NT2/D1 (cell line): ENCODE results near the gene ECHDC3.
"Not testable (repeated sequence)": the region's sequence is repeated elsewhere in the genome, so short reads cannot be mapped to it uniquely, and the experiment has no call there.

Experiments
- DNase-seq: peaks from one replicate; pipeline ENCODE4 v3.0.0-alpha.2; 2011; ENCODE audit warnings: low read depth, low spot score
- H3K27me3 ChIP-seq: 2 replicates; pipeline ENCODE4 v1.6.0; 2011; ENCODE audit warnings: mild to moderate bottlenecking; ENCODE audit not compliant: insufficient read length, insufficient read depth
- H3K36me3 ChIP-seq: 2 replicates; pipeline ENCODE4 v1.6.1; 2011; ENCODE audit warnings: mild to moderate bottlenecking, low read length, mixed read lengths; ENCODE audit not compliant: insufficient read depth, insufficient read length
- H3K4me1 ChIP-seq: 2 replicates; pipeline ENCODE4 v1.5.1; 2011; ENCODE audit not compliant: insufficient read depth, insufficient read length
- H3K4me3 ChIP-seq: 2 replicates; pipeline ENCODE4 v1.5.1; 2011; ENCODE audit warnings: low read depth; ENCODE audit not compliant: insufficient read length
- H3K9ac ChIP-seq: 2 replicates; pipeline ENCODE4 v1.6.0; 2011; ENCODE audit warnings: low read depth; ENCODE audit not compliant: insufficient read length
- H3K9me3 ChIP-seq: 2 replicates; pipeline ENCODE4 v1.5.1; 2011; ENCODE audit warnings: mild to moderate bottlenecking, low read length; ENCODE audit not compliant: insufficient read depth
- SUZ12 ChIP-seq: IDR thresholded peaks from 2 replicates; pipeline ENCODE4 v1.6.1; 2011; ENCODE audit not compliant: insufficient read length, insufficient read depth; ENCODE audit errors: extremely low read depth
- YY1 ChIP-seq: IDR thresholded peaks from 2 replicates; pipeline ENCODE4 v1.6.1; 2011; ENCODE audit not compliant: insufficient read length, insufficient read depth
- ZNF274 ChIP-seq: IDR thresholded peaks from 2 replicates; pipeline ENCODE4 v1.6.1; 2011; ENCODE audit warnings: mild to moderate bottlenecking, low read depth, low read length

ECHDC3 gene

DNA sequence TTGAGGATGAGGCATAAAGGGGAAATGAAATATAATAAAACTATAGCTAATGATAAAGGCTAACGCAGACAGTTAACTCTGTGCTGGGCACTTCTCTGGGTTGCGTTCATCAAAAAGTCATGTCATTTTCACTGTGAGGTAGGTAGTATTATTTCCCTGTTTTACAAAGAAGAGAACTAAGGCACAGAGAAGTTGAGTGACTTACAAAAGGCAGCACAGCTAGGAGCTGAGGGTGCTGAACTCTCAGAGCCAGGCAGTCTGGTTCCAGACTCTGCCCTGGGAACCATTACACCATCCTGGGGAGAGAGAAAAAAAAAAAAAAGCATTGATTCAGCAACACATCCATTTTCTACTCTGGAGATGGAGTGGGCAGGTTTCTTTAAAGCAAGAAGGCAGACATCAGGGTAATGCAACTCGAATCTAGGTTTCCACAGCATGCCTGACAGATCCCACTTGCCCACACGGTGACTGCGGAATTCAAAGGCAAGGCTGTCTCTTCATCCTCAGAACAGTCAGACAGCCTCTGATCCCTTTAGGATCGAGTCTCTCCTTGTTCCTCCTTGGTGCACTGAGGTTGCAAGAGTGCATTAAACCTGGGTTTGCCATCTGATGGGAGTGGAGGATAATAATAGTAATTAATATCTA lies 40.6 kb upstream of the ECHDC3 start:
- H3K36me3 ChIP-seq = no peaks in the 10 kb centered on the region
- H3K9ac ChIP-seq = no peak overlapping the region
- H3K4me1 ChIP-seq = peaks cover 2% of the 10 kb centered on the region
- DNase-seq = no peak
- no peak overlapping the region for H3K4me3 ChIP-seq
- H3K9me3 ChIP-seq = no peaks in the 10 kb centered on the region
- TF ChIP-seq ZNF274 = no peak
- TF ChIP-seq YY1 = no peak
- no peak for TF ChIP-seq SUZ12
- H3K27me3 ChIP-seq = no peaks in the 10 kb centered on the region

DNA sequence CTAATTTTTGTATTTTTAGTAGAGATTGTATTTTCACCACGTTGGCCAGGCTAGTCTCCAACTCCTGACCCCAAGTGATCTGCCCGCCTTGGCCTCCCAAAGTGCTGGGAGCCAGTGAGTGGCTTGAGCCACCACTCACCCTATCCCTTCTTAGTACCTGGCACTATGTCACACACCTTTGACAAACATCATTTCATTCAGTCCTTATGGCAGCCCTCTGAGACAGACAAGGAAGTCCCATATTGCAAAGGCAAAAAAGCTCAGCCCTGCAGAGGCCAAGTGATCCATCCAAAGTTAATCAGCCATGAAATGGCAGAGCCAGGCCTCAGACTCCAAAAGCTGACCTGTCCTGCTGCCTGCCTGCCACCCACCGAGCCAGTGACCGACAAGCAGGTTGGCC lies 39.9 kb upstream of the ECHDC3 start:
- TF ChIP-seq ZNF274 (no peak), SUZ12 (no peak), YY1 (no peak)
- no peak for DNase-seq
- Histone ChIP-seq H3K4me1 (peaks cover 2% of the 10 kb centered on the region), H3K4me3 (no peak overlapping the region), H3K36me3 (no peaks in the 10 kb centered on the region), H3K27me3 (no peaks in the 10 kb centered on the region), H3K9ac (no peak overlapping the region), H3K9me3 (no peaks in the 10 kb centered on the region)

DNA sequence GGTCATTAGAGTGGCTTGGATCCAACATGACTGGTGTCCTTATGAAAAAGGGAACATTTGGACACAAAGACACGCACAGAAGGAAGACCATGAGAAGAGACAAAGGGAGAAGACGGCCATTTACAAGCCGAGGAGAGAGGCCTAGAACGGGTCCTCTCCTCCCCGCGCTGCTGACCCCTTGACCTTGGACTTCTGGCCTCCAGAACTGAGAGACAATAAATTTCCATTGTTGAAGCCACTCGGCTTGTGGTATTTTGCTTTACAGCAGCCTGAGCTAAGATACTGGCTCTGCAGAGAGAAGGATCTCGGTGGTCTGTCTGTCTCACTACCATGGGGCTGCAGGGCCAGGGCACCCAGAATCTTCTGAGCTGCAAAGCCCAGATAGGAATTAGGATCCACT lies 38.1 kb upstream of the ECHDC3 start:
- no peak overlapping the region for H3K4me3 ChIP-seq
- no peaks in the 10 kb centered on the region for H3K27me3 ChIP-seq
- TF ChIP-seq YY1 = no peak
- no peak for TF ChIP-seq ZNF274
- no peak for TF ChIP-seq SUZ12
- DNase-seq = no peak
- no peaks in the 10 kb centered on the region for H3K36me3 ChIP-seq
- H3K9ac ChIP-seq = no peak overlapping the region
- H3K9me3 ChIP-seq = no peaks in the 10 kb centered on the region
- peaks cover 2% of the 10 kb centered on the region for H3K4me1 ChIP-seq

DNA sequence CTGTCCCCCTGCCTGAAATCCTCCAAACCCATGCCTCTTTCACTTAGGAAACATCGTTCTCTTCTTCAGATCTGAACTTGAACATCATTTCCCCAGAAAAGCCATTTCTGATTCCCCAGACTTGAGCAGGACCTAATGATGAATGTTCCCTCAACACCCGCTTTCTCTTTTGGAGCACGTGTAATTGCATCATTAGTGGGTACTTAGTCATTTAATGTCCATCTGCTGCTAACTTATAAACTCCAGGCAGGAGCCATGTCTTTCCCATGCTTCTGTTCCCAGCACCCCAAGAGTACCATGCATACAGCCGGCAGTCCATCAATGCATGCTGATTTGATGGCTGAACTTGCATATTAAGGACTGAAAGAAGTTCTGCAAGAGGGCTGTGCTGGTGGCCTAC lies 36.5 kb upstream of the ECHDC3 start:
- H3K9me3 ChIP-seq = no peaks in the 10 kb centered on the region
- peaks cover 2% of the 10 kb centered on the region for H3K4me1 ChIP-seq
- no peak overlapping the region for H3K9ac ChIP-seq
- DNase-seq = no peak
- H3K4me3 ChIP-seq = no peak overlapping the region
- no peaks in the 10 kb centered on the region for H3K36me3 ChIP-seq
- TF ChIP-seq SUZ12 (no peak), ZNF274 (no peak), YY1 (no peak)
- H3K27me3 ChIP-seq = no peaks in the 10 kb centered on the region

DNA sequence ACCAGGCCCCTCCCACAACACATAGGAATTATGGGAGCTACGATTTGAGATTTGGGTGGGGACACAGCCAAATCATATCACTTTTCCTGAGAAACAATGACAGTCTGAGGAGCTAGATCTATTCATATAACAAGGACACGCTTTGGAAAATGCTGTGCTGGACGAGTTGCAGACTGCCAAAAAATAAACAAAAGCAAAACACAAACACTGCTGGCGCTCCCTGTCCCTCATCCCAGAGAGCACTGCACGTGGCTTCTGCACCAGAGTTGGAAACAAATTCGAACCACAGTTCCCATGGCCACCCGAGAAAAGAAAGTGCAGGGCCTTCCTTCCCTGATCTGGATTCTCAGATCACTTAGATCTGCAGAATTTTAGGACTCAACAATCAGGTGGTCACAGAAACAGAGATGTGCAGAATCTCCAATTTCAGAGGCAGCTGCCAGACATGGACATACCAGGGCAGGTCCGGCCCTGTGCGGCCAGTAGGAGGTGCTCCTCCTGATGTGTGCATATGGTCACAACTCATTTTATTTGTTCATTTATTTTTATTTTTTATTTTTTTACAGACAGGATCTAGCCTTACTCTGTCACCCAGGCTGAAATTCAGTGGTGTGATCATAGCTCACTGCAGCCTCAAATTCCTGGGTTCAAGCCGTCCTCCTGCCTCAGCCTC lies 35.2 kb upstream of the ECHDC3 start:
- no peaks in the 10 kb centered on the region for H3K9me3 ChIP-seq
- DNase-seq = no peak
- no peak for TF ChIP-seq ZNF274
- no peak for TF ChIP-seq YY1
- no peak for TF ChIP-seq SUZ12
- no peak overlapping the region for H3K9ac ChIP-seq
- no peaks in the 10 kb centered on the region for H3K36me3 ChIP-seq
- no peaks in the 10 kb centered on the region for H3K27me3 ChIP-seq
- H3K4me1 ChIP-seq = peaks cover 2% of the 10 kb centered on the region
- no peak overlapping the region for H3K4me3 ChIP-seq

DNA sequence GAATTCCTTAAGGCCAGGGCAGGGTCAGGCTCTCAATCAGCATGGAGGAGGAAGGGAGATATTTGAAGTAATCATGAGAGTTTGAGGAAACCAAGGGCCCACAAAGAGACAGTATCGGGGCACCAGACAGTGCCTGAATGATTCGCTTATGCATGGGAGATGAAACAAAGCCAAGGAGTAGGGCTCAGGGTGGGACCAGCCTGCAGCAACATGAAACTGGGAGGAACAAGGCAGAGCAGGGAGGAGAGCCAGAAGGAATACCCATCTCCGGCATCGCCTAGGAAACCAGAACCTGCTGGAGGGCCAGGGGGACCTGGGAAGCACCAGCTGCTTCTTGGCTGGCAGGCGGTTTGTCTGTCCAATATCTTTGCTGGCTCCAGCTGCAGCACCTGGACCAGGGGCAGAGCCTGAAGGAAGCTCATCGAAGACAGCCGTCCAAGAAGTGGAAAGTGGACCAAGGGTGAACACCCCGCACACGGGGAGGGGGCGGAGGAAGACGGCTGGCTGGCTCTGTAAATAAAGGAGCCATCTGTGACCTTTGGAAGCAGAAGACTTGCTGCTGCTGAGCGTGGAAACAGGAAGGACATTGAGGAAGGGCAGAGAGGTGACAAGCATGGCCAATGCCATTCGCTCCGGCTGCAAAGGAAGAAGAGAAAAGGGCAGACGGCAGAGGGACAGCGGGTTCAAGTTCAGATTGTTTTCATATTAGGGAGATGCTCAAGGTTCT lies 34.4 kb upstream of the ECHDC3 start:
- no peak overlapping the region for H3K4me3 ChIP-seq
- no peak overlapping the region for H3K9ac ChIP-seq
- TF ChIP-seq YY1 (no peak), SUZ12 (no peak), ZNF274 (no peak)
- no peaks in the 10 kb centered on the region for H3K36me3 ChIP-seq
- no peaks in the 10 kb centered on the region for H3K27me3 ChIP-seq
- H3K4me1 ChIP-seq = peaks cover 2% of the 10 kb centered on the region
- no peak for DNase-seq
- H3K9me3 ChIP-seq = no peaks in the 10 kb centered on the region

DNA sequence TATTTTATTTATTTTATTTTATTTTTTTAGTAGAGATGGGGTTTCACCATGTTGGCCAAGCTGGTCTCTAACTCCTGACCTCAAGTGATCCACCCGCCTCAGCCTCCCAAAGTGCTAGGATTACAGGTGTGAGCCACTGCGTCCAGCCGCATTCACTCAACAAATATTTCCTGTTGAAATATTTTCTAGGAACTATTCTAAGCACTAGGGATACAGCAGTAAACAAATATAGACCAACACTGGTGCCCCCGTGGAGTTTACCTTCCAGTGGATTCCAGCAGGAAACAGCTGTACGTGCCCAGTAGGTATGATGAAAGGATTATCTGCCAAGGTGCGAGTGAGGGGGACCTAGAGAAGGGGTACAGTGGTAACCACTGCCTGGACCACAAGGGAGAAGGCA lies 33.4 kb upstream of the ECHDC3 start:
- DNase-seq, H3K4me3 ChIP-seq, H3K36me3 ChIP-seq, H3K27me3 ChIP-seq, H3K9me3 ChIP-seq, H3K9ac ChIP-seq, H3K4me1 ChIP-seq: not testable (repeated sequence)
